GM18951 (cell line): Measurements from ENCODE around the gene KIAA1143.

Experiments
- POLR2A ChIP-seq: IDR thresholded peaks from 4 replicates; pipeline ENCODE4 v1.6.1; 2011; ENCODE audit warnings: mild to moderate bottlenecking; ENCODE audit not compliant: insufficient read length, insufficient read depth; ENCODE audit errors: extremely low read depth
- in situ Hi-C: fragments of 300-500 bp; cut with MboI; formaldehyde crosslinking; loops from one replicate; pipeline ENCODE4 v1.12.0; 2022; ENCODE audit warnings: low sequenced_read_pairs, mixed read lengths, inconsistent platforms; ENCODE audit not compliant: unreplicated experiment

KIAA1143 gene

DNA sequence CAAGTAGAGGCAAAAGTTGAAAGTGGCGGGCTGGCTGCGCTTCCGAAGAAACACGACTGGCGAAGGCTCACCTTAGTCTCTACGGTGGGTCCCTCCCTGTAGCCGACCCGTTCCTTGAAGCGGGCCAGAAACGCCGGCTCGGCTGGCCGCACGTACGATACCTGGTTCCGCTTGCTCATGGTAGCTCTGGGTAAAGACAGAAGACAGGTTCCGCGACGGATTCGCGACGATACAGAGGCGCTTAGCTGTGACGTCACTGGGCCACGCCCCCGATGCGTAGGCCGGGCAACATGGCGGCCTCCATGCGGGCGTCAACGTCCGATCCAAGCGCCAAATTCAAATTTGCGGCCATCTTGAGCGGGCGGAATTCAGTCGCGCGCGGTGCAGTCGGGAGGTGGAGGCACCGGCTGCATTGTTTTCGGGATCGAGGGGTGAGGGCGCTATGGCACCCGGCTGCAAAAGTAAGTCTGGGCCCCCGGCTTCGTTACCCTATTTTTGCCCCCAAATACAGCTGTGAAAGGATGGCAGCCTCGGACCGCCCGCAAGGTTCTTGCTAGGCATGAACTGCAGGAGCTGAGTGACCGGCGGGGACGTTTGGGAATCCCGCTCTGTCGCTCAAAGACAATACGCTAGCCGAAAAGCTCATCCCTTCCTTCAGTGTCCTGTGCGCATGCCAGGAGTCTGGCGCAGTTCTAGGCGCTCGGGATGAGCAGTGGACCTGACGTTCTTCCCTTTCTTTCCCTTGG lies at the start of gene KIAA1143, which contains the start of gene KIF15:
TSS of gene KIAA1143 (minus strand) at position 196 of the 746 bp plus-strand sequence. CDS start at position 179, 17 bp downstream.
TSS of gene KIF15 (plus strand) at position 371 of the 746 bp plus-strand sequence. CDS start at position 443, 72 bp downstream.
- peak; percentile 77 for TF ChIP-seq POLR2A
- in situ Hi-C loops: no loop called here

DNA sequence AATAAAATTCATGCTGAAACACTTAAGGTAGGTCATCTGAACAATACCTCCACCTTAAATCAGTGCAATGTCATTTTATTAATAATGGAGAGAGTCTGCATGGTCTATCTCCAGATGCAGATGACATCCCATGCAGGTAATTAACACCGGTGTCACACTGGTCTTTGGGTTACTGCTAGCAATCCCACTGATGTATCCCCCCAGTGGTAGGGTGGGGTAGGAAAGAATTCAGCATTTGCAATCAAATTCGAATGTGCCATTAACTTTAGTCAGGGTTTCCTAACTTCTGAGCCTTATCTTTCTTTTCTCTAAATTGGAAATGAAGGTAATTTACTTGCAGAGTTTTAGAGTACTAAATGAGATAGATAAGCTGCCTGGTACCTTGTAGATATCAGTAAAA lies 44.5 kb upstream of the KIAA1143 start:
- TF ChIP-seq POLR2A: no peak
- in situ Hi-C loops: no loop called here

DNA sequence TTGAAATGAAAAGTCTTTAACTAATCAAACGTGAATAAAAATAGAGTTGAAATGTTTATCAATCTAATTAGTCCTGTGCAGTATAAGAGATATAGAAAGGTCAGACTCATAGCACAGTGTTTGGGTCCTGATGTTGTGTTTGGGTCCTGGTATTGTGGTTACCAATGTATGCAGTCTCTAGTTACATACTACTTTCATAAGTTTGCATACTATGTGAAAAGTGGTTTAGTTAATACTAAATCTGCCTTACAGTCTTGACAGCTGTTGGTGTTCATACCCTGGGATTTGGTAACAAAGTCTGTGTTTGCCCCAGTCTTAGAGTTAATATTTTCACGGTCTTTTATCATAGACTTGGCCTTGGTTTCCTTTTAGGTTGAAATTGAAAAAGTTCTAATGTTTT lies 41.9 kb upstream of the KIAA1143 start:
- no peak for TF ChIP-seq POLR2A
- in situ Hi-C loops: no loop called here

DNA sequence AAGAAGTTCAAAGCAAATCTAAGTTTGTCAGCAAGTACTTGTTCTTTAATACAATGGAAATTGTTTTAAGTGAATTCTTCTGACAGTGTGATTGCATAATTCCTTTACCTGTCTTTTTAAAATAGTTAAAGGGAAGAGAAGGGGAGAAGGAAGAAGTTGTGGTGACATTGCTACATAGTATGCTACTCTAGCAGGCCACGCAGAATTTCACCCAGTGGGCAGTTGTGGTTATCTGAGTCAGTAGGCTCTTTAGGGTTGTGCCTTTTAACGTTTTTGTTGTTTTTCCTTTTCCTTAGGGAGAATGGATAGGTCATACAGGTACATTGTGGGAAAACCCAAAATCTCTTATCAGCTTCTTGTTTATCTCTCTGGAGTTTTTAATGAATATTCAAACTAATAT lies 40.6 kb upstream of the KIAA1143 start:
- TF ChIP-seq POLR2A: no peak
- in situ Hi-C loops: no loop called here

DNA sequence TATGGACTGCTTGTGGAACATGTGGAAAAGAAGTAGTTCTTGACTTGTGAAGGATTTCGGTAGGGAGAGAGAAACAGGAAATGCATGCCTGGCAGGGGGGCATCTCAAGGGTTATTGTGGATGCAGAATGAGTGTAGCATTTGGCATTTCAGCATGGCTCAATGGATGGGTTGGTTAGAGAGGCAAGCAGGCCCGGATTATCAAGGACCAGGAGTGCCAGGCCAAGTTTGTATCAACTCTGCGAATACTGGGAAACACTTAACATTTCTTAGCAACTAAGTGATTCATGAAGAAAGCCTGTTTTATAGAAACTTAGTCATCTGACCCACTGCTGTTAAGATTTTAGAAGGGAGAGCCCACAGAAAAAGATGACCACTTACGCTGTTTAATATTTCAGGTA lies 33.8 kb upstream of the KIAA1143 start:
- no peak for TF ChIP-seq POLR2A
- in situ Hi-C loops: no loop called here

DNA sequence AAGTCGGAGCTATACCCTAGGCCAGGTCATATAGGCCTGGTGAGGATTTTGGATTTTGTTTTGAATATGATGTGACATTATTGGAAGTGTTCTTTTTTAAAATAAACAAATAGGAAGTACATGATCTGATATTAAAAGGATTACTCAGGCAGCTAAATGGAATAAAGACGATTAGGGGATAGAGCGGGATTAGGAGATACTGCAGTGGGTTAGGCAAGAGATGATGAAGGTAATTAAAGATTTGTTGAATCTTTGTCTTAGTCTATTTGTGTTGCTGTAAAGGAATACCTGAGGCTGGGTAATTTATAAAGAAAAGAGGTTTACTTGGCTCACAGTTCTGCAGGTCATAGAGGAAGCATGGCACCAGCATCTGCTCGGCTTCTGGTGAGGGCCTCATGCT lies 21.5 kb upstream of the KIAA1143 start:
- no peak for TF ChIP-seq POLR2A
- in situ Hi-C loops: no loop called here

DNA sequence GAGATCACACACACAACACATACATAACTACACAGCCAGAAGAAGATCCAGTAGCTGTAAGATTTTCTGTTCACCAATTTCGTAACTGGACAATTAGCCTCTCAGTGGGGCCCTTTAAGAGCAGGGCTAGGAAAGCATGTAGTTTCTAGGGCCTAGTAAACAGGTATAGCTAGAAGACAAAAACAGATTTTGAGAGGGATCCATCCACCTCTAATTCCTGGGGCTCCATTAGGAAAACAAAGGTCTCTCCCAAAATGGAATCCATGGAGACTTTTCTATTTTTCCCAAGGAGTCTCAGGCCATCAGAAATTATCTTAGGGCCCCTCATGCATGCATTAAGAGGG lies 10.7 kb upstream of the KIAA1143 start:
- no peak for TF ChIP-seq POLR2A
- in situ Hi-C loops: no loop called here

DNA sequence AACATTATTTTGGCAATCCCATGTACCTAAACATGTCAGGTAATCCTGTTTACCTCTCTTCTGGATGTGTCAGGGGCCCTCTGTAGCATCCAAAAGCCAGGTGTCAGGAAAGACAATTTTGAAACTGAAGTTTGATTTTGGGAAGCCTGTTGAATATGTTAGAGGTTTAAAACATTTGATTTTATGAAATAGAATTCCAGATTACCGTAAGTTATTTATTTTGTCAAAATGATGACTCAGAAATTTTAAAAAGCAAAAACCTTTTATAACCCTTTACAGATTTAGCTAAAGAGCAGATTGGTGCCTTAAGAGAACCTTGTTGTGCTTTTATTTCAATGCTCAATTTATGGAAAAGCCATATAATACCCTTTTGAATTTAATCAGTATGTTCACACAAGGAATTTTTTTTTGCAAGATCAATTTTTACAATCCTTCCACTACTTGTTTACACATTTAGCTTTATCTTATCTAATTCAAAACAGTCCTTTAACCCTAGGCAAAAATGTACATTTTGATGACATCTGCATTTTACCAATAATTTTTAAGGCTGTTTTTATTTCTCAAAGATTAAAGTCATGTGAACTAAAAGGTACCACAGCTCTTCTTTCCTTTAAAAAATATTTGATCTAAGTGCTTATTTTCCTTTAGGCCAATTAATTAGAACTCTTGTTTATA lies 10.1 kb upstream of the KIAA1143 start:
- no peak for TF ChIP-seq POLR2A
- in situ Hi-C loops: no loop called here

DNA sequence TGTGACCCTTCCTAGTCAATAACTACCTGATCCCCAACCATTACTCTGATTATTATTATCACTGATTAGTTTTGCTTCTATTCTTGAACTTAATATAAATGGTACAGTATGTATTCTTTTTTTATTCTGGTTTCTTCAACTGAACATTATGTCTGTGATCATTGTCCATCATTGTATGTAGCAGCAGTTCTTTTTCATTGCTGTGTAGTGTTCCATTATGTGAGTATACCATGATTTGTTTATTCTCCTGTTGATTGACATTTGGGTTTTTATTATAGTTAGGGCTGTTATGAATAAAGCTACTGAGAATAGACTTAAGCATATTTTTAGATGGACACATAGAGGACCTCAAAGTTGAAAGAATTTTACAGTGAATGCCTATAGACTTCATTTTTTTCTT lies 2.8 kb upstream of the KIAA1143 start:
- TF ChIP-seq POLR2A: no peak
- in situ Hi-C loops: no loop called here

DNA sequence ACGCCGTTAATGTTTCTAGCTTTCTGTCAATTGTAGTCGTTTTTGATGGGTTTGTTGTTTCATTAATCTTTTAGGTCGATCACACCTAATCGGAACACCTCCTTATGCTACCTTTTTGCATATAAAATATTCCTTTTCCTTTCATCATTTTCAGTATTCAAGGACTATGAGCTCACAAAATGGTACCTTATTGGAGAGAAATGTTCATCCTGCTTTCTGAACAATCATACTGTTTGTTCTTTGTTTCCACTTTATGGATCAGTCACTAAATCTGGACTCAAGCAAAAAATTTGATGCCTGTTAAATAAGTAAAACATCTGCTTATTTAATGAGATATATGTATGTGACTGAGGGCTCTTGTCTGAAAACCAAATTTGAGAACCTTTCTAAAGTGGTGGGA lies 1.3 kb upstream of the KIAA1143 start:
- in situ Hi-C loops: no loop called here
- no peak for TF ChIP-seq POLR2A

DNA sequence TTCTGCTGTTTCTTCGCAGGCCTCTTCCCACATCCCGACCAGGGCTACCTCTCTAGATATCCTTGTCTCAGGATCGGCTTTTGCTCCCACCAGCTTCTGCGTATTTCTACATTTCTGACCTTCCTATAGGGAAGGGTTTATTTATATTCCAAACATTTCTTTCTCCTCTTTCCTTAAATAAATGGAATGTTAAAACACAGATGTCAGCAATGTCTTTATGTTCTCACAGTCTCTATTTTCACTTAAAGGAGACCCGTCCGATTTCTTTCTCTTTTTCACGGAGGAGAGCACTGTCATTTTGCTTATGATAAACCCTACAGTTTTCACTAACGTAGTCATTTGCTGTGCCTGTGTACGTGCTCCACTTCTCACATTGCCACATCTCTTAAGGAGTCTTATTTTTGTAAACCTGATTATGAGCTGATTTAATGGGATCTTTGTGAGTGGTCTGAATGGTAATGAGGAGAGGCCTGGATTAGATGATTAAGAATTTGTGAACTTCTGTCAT lies 805 bp upstream of the KIAA1143 start:
- in situ Hi-C loops: no loop called here
- no peak for TF ChIP-seq POLR2A

DNA sequence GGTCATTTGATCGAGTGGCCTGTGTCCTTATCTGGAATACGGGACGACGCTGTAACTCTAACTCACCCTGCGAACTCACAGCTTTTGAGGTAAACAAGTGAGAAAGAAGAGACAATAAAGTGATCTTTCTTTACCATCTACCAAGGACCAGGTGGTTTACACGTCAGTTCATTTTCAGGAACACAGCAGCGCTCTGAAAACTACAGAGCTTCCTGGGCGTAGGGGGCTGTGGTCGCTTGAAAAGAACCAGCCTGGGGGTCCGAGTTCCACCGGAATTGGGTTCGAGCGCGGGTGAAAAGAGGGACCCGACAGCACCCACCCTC lies 357 bp downstream of the KIAA1143 start:
- in situ Hi-C loops: no loop called here
- TF ChIP-seq POLR2A: no peak

DNA sequence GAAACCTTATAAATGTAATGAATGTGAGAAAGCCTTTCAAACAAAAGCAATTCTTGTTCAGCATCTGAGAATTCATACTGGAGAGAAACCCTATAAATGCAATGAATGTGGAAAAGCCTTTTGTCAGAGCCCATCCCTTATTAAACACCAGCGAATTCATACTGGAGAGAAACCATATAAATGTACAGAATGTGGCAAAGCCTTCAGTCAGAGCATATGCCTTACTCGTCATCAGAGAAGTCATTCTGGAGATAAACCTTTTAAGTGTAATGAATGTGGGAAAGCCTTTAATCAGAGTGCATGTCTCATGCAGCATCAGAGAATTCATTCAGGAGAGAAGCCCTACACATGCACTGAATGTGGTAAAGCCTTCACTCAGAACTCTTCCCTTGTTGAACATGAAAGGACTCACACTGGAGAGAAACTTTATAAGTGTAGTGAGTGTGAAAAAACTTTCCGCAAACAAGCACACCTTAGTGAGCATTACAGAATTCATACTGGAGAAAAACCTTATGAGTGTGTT lies 26.7 kb downstream of the KIAA1143 start:
- in situ Hi-C loops: no loop called here
- no peak for TF ChIP-seq POLR2A

DNA sequence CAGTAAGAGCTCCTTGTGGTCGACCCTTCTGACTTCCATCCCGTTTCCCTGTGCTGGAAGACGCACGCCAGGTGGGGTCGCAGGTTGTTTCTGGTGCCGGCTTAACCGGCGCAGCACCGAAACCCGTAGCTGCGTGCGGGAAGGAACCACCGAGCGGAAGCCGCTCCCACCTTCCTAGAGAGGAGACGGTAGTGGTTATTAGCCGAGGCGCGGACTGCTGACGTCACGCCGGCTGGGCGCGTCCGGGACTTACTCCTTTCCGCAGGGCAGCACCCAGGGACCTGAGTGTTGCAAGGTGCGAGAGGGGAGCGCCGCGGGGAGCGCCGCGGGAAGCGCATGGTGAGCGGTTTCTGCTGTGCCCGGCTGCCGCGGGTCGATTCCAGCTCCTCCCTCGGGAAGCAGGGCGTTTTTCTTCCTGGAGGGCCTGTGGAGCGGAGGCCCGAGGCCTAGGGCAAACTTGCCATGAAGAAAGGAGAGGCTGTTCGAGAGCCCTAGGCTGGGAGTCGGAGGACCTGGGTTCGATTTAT lies 32.0 kb downstream of the KIAA1143 start, which contains the start of gene ZNF501:
TSS of gene ZNF501 (plus strand) at position 252 of the 527 bp plus-strand sequence. CDS start 4,787 bp downstream, outside the sequence.
- TF ChIP-seq POLR2A: peak; percentile 50

DNA sequence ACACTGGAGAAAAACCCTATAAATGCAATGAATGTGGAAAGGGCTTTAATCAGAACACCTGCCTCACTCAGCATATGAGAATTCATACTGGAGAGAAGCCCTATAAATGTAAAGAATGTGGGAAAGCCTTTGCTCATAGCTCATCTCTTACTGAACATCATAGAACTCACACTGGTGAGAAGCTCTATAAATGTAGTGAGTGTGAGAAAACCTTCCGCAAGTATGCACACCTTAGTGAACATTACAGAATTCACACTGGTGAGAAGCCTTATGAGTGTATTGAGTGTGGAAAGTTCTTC lies 39.4 kb downstream of the KIAA1143 start:
- no peak for TF ChIP-seq POLR2A
- in situ Hi-C loops: no loop called here

More for the DNA sequence above, 32.0 kb downstream of the KIAA1143 start, which contains the start of gene ZNF501:
- in situ Hi-C loops: no loop called here
